NT2/D1 (cell line): ENCODE results near the gene LHX6.

Experiments
- DNase-seq: peaks from one replicate; pipeline ENCODE4 v3.0.0-alpha.2; 2011; ENCODE audit warnings: low read depth, low spot score
- H3K27me3 ChIP-seq: 2 replicates; pipeline ENCODE4 v1.6.0; 2011; ENCODE audit warnings: mild to moderate bottlenecking; ENCODE audit not compliant: insufficient read length, insufficient read depth
- H3K36me3 ChIP-seq: 2 replicates; pipeline ENCODE4 v1.6.1; 2011; ENCODE audit warnings: mild to moderate bottlenecking, low read length, mixed read lengths; ENCODE audit not compliant: insufficient read depth, insufficient read length
- H3K4me1 ChIP-seq: 2 replicates; pipeline ENCODE4 v1.5.1; 2011; ENCODE audit not compliant: insufficient read depth, insufficient read length
- H3K4me3 ChIP-seq: 2 replicates; pipeline ENCODE4 v1.5.1; 2011; ENCODE audit warnings: low read depth; ENCODE audit not compliant: insufficient read length
- H3K9ac ChIP-seq: 2 replicates; pipeline ENCODE4 v1.6.0; 2011; ENCODE audit warnings: low read depth; ENCODE audit not compliant: insufficient read length
- H3K9me3 ChIP-seq: 2 replicates; pipeline ENCODE4 v1.5.1; 2011; ENCODE audit warnings: mild to moderate bottlenecking, low read length; ENCODE audit not compliant: insufficient read depth
- SUZ12 ChIP-seq: IDR thresholded peaks from 2 replicates; pipeline ENCODE4 v1.6.1; 2011; ENCODE audit not compliant: insufficient read length, insufficient read depth; ENCODE audit errors: extremely low read depth
- YY1 ChIP-seq: IDR thresholded peaks from 2 replicates; pipeline ENCODE4 v1.6.1; 2011; ENCODE audit not compliant: insufficient read length, insufficient read depth
- ZNF274 ChIP-seq: IDR thresholded peaks from 2 replicates; pipeline ENCODE4 v1.6.1; 2011; ENCODE audit warnings: mild to moderate bottlenecking, low read depth, low read length

Gene LHX6

GRCh38 chr9:122195875-122196274 lies 32.9 kb downstream of the LHX6 start:
- Histone ChIP-seq H3K9ac (no peak overlapping the region), H3K9me3 (peaks cover 5% of the 10 kb centered on the region; the same call in 1 of the 2 replicates), H3K36me3 (no peaks in the 10 kb centered on the region), H3K27me3 (no peaks in the 10 kb centered on the region), H3K4me1 (peaks cover 3% of the 10 kb centered on the region), H3K4me3 (no peak overlapping the region)
- no peak for DNase-seq
- TF ChIP-seq SUZ12 = no peak
- TF ChIP-seq ZNF274 = no peak
- TF ChIP-seq YY1 = no peak

- H3K36me3 ChIP-seq = no peaks in the 10 kb centered on the region
- no peak for DNase-seq
- H3K9ac ChIP-seq = no peak overlapping the region
- peaks cover 3% of the 10 kb centered on the region; the same call in 1 of the 2 replicates for H3K9me3 ChIP-seq
- peaks cover 8% of the 10 kb centered on the region for H3K4me1 ChIP-seq
- TF ChIP-seq YY1 = no peak
- no peak for TF ChIP-seq SUZ12
- TF ChIP-seq ZNF274 = no peak
- no peaks in the 10 kb centered on the region for H3K27me3 ChIP-seq
- H3K4me3 ChIP-seq = no peak overlapping the region
These were observed 35.1 kb downstream of the LHX6 start for GRCh38 chr9:122193651-122194050.

GRCh38 chr9:122192914-122193525 lies 35.7 kb downstream of the LHX6 start:
- no peak for DNase-seq
- Histone ChIP-seq H3K4me3 (no peak overlapping the region), H3K27me3 (no peaks in the 10 kb centered on the region), H3K36me3 (no peaks in the 10 kb centered on the region), H3K4me1 (peaks cover 8% of the 10 kb centered on the region), H3K9me3 (no peaks in the 10 kb centered on the region), H3K9ac (no peak overlapping the region)
- TF ChIP-seq SUZ12 (no peak), ZNF274 (no peak), YY1 (no peak)

- TF ChIP-seq ZNF274 = no peak
- TF ChIP-seq YY1 = no peak
- no peak for TF ChIP-seq SUZ12
These were observed 36.4 kb downstream of the LHX6 start for GRCh38 chr9:122192261-122192875.

GRCh38 chr9:122191584-122191983 lies 37.2 kb downstream of the LHX6 start:
- H3K27me3 ChIP-seq = no peaks in the 10 kb centered on the region
- DNase-seq = no peak
- H3K9me3 ChIP-seq = no peaks in the 10 kb centered on the region
- no peak overlapping the region for H3K9ac ChIP-seq
- no peaks in the 10 kb centered on the region for H3K36me3 ChIP-seq
- no peak overlapping the region for H3K4me3 ChIP-seq
- TF ChIP-seq YY1 (no peak), SUZ12 (no peak), ZNF274 (no peak)
- H3K4me1 ChIP-seq = peaks cover 8% of the 10 kb centered on the region

More at GRCh38 chr9:122192261-122192875, 36.4 kb downstream of the LHX6 start:
- no peaks in the 10 kb centered on the region for H3K27me3 ChIP-seq
- no peaks in the 10 kb centered on the region for H3K36me3 ChIP-seq
- peaks cover 8% of the 10 kb centered on the region for H3K4me1 ChIP-seq
- no peak overlapping the region for H3K9ac ChIP-seq
- no peaks in the 10 kb centered on the region for H3K9me3 ChIP-seq
- H3K4me3 ChIP-seq = no peak overlapping the region
- no peak for DNase-seq

- Histone ChIP-seq H3K27me3 (no peaks in the 10 kb centered on the region), H3K36me3 (no peaks in the 10 kb centered on the region), H3K9me3 (no peaks in the 10 kb centered on the region), H3K4me1 (peaks cover 8% of the 10 kb centered on the region), H3K4me3 (no peak overlapping the region), H3K9ac (peak overlapping the region; percentile 11)
- DNase-seq = no peak
- TF ChIP-seq ZNF274 = no peak
- TF ChIP-seq SUZ12 = no peak
- TF ChIP-seq YY1 = no peak
These were observed 38.0 kb downstream of the LHX6 start for GRCh38 chr9:122190597-122191381.

GRCh38 chr9:122188369-122188768 lies 40.4 kb downstream of the LHX6 start:
- DNase-seq = no peak
- H3K9ac ChIP-seq = no peak overlapping the region
- peaks cover 8% of the 10 kb centered on the region for H3K4me1 ChIP-seq
- no peak overlapping the region for H3K4me3 ChIP-seq
- no peaks in the 10 kb centered on the region for H3K27me3 ChIP-seq
- H3K36me3 ChIP-seq = no peaks in the 10 kb centered on the region
- no peaks in the 10 kb centered on the region for H3K9me3 ChIP-seq
- TF ChIP-seq SUZ12 (no peak), YY1 (no peak), ZNF274 (no peak)
